Neural cell (in vitro differentiated cells): ENCODE data around the gene TRPM3.

Experiments
- EZH2 ChIP-seq: fragments of 200-600, 300-800 bp; shearing (Covaris generic), sonication (generic); IDR thresholded peaks from 2 replicates; pipeline ENCODE4 v1.6.1; 2014; ENCODE audit warnings: antibody characterized with exemption, low read length, borderline replicate concordance, mild to moderate bottlenecking; ENCODE audit not compliant: insufficient read depth, poor library complexity, severe bottlenecking
- MXI1 ChIP-seq: fragments of 450-650 bp; conservative IDR thresholded peaks from 2 replicates; pipeline ENCODE4 v1.6.1; 2014; ENCODE audit warnings: antibody characterized with exemption, mild to moderate bottlenecking; ENCODE audit not compliant: poor library complexity, severe bottlenecking
- POLR2AphosphoS5 ChIP-seq: IDR thresholded peaks from 2 replicates; pipeline ENCODE4 v1.6.1; 2012
- RAD21 ChIP-seq: fragments of 450-650 bp; conservative IDR thresholded peaks from 2 replicates; pipeline ENCODE4 v1.6.1; 2014; ENCODE audit warnings: antibody characterized with exemption, mild to moderate bottlenecking, moderate library complexity
- SMC3 ChIP-seq: fragments of 450-650 bp; conservative IDR thresholded peaks from 2 replicates; pipeline ENCODE4 v1.6.1; 2014; ENCODE audit warnings: antibody characterized with exemption, mild to moderate bottlenecking, moderate library complexity; ENCODE audit not compliant: poor library complexity
- TAF1 ChIP-seq: IDR thresholded peaks from 2 replicates; pipeline ENCODE4 v1.6.1; 2012; ENCODE audit warnings: low read depth
- TF ChIP-seq, protein P1 (sequence below): fragments of 450-650 bp; IDR thresholded peaks from 2 replicates; pipeline ENCODE4 v1.5.1; 2014; ENCODE audit warnings: antibody characterized with exemption, mild to moderate bottlenecking, moderate library complexity; ENCODE audit not compliant: poor library complexity, severe bottlenecking

DNA sequence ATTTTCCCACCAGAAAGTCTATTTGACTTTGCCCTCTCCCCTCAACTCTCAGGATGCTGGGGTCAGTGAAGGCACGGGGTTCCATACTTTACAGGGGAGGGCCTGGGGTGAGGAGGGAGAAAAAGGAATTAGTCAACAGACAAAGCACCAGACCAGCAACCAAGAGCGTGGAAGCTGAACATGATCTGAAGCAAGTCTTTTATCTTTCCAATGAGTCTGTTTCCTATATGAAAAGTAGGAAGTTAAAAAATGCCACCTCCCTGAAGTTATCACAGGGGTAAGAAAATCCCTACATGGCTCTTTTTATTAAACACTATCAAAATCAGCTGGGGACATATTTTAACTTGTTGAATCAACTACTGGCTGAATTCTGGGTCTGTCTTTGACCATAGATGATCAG, 337.0 kb downstream of the TRPM3 start:
- TF ChIP-seq, protein P1, sequence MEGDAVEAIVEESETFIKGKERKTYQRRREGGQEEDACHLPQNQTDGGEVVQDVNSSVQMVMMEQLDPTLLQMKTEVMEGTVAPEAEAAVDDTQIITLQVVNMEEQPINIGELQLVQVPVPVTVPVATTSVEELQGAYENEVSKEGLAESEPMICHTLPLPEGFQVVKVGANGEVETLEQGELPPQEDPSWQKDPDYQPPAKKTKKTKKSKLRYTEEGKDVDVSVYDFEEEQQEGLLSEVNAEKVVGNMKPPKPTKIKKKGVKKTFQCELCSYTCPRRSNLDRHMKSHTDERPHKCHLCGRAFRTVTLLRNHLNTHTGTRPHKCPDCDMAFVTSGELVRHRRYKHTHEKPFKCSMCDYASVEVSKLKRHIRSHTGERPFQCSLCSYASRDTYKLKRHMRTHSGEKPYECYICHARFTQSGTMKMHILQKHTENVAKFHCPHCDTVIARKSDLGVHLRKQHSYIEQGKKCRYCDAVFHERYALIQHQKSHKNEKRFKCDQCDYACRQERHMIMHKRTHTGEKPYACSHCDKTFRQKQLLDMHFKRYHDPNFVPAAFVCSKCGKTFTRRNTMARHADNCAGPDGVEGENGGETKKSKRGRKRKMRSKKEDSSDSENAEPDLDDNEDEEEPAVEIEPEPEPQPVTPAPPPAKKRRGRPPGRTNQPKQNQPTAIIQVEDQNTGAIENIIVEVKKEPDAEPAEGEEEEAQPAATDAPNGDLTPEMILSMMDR, result no peak
- TF ChIP-seq MXI1 (no peak), TAF1 (no peak), SMC3 (no peak), RAD21 (no peak), POLR2AphosphoS5 (no peak), EZH2 (no peak)
